GM23338 (cell line): Measurements from ENCODE around the gene TERT. TPM values are rescaled to one million over a fixed set of nuclear protein-coding genes. Genes with fewer than 3 reads are reported as not detected.

Source experiments
- ATAC-seq: fragments of 200-7000 bp; cut with Tn5 transposase; 3 replicates; pipeline ENCODE4 v1.9.1; 2020
- DNase-seq: peaks from one replicate; pipeline ENCODE4 v3.0.0-alpha.2; 2015; ENCODE audit warnings: low spot score
- H2AFZ ChIP-seq: fragments of 200-600 bp; sonication (generic); 2 replicates; pipeline ENCODE4 v1.8.0; 2016; ENCODE audit warnings: antibody characterized with exemption, mild to moderate bottlenecking, moderate library complexity
- H3F3A ChIP-seq: fragments of 200-600 bp; sonication (generic); replicated peaks from 2 replicates; pipeline ENCODE4 v1.8.0; 2017; ENCODE audit warnings: antibody characterized with exemption, mixed run types, low read depth
- H3K27ac ChIP-seq: fragments of 200-600 bp; sonication (generic); 2 replicates; pipeline ENCODE4 v1.6.1; 2016; ENCODE audit warnings: low read depth
- H3K27me3 ChIP-seq: fragments of 200-600 bp; sonication (generic); 2 replicates; pipeline ENCODE4 v1.8.0; 2016; ENCODE audit warnings: mild to moderate bottlenecking, mixed run types, moderate library complexity; ENCODE audit not compliant: insufficient read depth
- H3K36me3 ChIP-seq: fragments of 200-600 bp; sonication (generic); 2 replicates; pipeline ENCODE4 v1.8.0; 2016; ENCODE audit warnings: mild to moderate bottlenecking; ENCODE audit not compliant: insufficient read depth
- H3K4me1 ChIP-seq: fragments of 200-600 bp; sonication (generic); 2 replicates; pipeline ENCODE4 v1.8.0; 2016; ENCODE audit warnings: mild to moderate bottlenecking, moderate library complexity; ENCODE audit not compliant: insufficient read depth
- H3K4me2 ChIP-seq: fragments of 200-600 bp; sonication (generic); 2 replicates; pipeline ENCODE4 v1.7.1; 2017; ENCODE audit warnings: mixed run types
- H3K4me3 ChIP-seq: fragments of 200-600 bp; sonication (generic); 2 replicates; pipeline ENCODE4 v1.6.1; 2016; ENCODE audit warnings: mixed run types
- H3K79me2 ChIP-seq: fragments of 200-600 bp; sonication (generic); replicated peaks from 2 replicates; pipeline ENCODE4 v1.8.0; 2017; ENCODE audit warnings: mild to moderate bottlenecking; ENCODE audit not compliant: insufficient read depth
- H3K9me2 ChIP-seq: fragments of 200-600 bp; sonication (generic); 2 replicates; pipeline ENCODE4 v1.8.0; 2017; ENCODE audit not compliant: insufficient read depth
- H4K20me1 ChIP-seq: fragments of 200-600 bp; sonication (generic); replicated peaks from 2 replicates; pipeline ENCODE4 v1.8.0; 2017; ENCODE audit warnings: mild to moderate bottlenecking; ENCODE audit not compliant: insufficient read depth
- H3K27ac Mint-ChIP-seq: 2 replicates; pipeline ENCODE4 v1.8.0; 2020; ENCODE audit warnings: inconsistent platforms, mild to moderate bottlenecking, moderate library complexity, mixed read lengths
- H3K27me3 Mint-ChIP-seq: 3 replicates; pipeline ENCODE4 v1.8.0; 2022; ENCODE audit warnings: low read depth, mild to moderate bottlenecking, moderate library complexity, mixed read lengths, inconsistent platforms; ENCODE audit not compliant: insufficient read depth, poor library complexity
- H3K36me3 Mint-ChIP-seq: 3 replicates; pipeline ENCODE4 v1.8.0; 2021; ENCODE audit warnings: low read depth, mild to moderate bottlenecking, inconsistent platforms, moderate library complexity, mixed read lengths
- H3K4me1 Mint-ChIP-seq: 3 replicates; pipeline ENCODE4 v1.8.0; 2020; ENCODE audit warnings: mild to moderate bottlenecking, inconsistent platforms, mixed read lengths
- H3K4me3 Mint-ChIP-seq: 3 replicates; pipeline ENCODE4 v1.8.0; 2021; ENCODE audit warnings: moderate library complexity, mild to moderate bottlenecking, inconsistent platforms, mixed read lengths
- H3K9me3 Mint-ChIP-seq: 3 replicates; pipeline ENCODE4 v1.8.0; 2020; ENCODE audit warnings: moderate library complexity, mild to moderate bottlenecking, inconsistent platforms, mixed read lengths
- CREB1 ChIP-seq: fragments of 250-450 bp; sonication (Bioruptor Pico); IDR thresholded peaks from 2 replicates; pipeline ENCODE4 v1.5.0; 2020; ENCODE audit warnings: low read depth, mild to moderate bottlenecking, moderate library complexity
- EZH2 ChIP-seq: fragments of 200-600 bp; sonication (generic); IDR thresholded peaks from one replicate; pipeline ENCODE4 v1.8.0; 2017; ENCODE audit warnings: antibody characterized with exemption, mild to moderate bottlenecking, low read depth; ENCODE audit not compliant: unreplicated experiment
- EZH2phosphoT487 ChIP-seq: fragments of 200-600 bp; sonication (generic); IDR thresholded peaks from one replicate; pipeline ENCODE4 v1.8.1; 2018; ENCODE audit warnings: antibody characterized with exemption; ENCODE audit not compliant: unreplicated experiment
- JUNB ChIP-seq: IDR thresholded peaks from one replicate; pipeline ENCODE4 v1.6.1; 2016; ENCODE audit warnings: antibody characterized with exemption; ENCODE audit not compliant: unreplicated experiment
- NANOG ChIP-seq: IDR thresholded peaks from 2 replicates; pipeline ENCODE4 v1.6.1; 2016; ENCODE audit warnings: antibody characterized with exemption, borderline replicate concordance
- POLR2AphosphoS5 ChIP-seq: IDR thresholded peaks from 2 replicates; pipeline ENCODE4 v1.6.1; 2016; ENCODE audit warnings: antibody characterized with exemption, low read depth
- STAT1 ChIP-seq: IDR thresholded peaks from one replicate; pipeline ENCODE4 v1.6.1; 2016; ENCODE audit warnings: antibody characterized with exemption; ENCODE audit not compliant: unreplicated experiment
- ZNF114 ChIP-seq: fragments of 250-450 bp; sonication (Bioruptor Pico); IDR thresholded peaks from 2 replicates; pipeline ENCODE4 v1.5.0; 2020; ENCODE audit warnings: mild to moderate bottlenecking, moderate library complexity
- ZNF331 ChIP-seq: fragments of 250-450 bp; sonication (Bioruptor Pico); IDR thresholded peaks from 2 replicates; pipeline ENCODE4 v1.5.0; 2020; ENCODE audit warnings: low read depth, mild to moderate bottlenecking, moderate library complexity
- polyA plus RNA-seq: library from polyadenylated mRNA; unstranded; fragments of >200 nt; fragmentation: Nextera tagmentation; extraction: Ambion mirVana; gene quantifications from 2 replicates; pipeline ENCODE4 v1.2.1, GENCODE V29; 2016
- total RNA-seq: library from RNA; depleted of rRNA; stranded (reverse); fragments of >200 nt; shearing (Covaris generic); gene quantifications from 2 replicates; pipeline ENCODE4 v1.2.3, GENCODE V29; 2014
- TF ChIP-seq, protein P1 (sequence below): IDR thresholded peaks from 2 replicates; pipeline ENCODE4 v1.6.1; 2016; ENCODE audit warnings: antibody characterized with exemption
- TF ChIP-seq, protein P2 (sequence below): fragments of 250-450 bp; sonication (Bioruptor Pico); IDR thresholded peaks from 2 replicates; pipeline ENCODE4 v1.5.0; 2020; ENCODE audit warnings: mild to moderate bottlenecking, moderate library complexity
- TF ChIP-seq, protein P3 (sequence below): IDR thresholded peaks from one replicate; pipeline ENCODE4 v1.6.1; 2018; ENCODE audit warnings: antibody characterized with exemption; ENCODE audit not compliant: unreplicated experiment
- TF ChIP-seq, protein P4 (sequence below), 2 experiments: fragments of 200-600 bp in 1 of 2; sonication (generic) in 1 of 2; conservative IDR thresholded peaks; 2 replicates each; pipeline versions ENCODE4 v1.5.1 to v1.6.1; 2016 to 2017; ENCODE audit warnings: antibody characterized with exemption in 2 of 2, low read depth in 2 of 2, mild to moderate bottlenecking in 2 of 2, moderate library complexity in 1 of 2

The TERT gene
- total and polyA plus RNA-seq, 2 experiments from 2014 or later: 9.8 to 46.4 TPM

DNA sequence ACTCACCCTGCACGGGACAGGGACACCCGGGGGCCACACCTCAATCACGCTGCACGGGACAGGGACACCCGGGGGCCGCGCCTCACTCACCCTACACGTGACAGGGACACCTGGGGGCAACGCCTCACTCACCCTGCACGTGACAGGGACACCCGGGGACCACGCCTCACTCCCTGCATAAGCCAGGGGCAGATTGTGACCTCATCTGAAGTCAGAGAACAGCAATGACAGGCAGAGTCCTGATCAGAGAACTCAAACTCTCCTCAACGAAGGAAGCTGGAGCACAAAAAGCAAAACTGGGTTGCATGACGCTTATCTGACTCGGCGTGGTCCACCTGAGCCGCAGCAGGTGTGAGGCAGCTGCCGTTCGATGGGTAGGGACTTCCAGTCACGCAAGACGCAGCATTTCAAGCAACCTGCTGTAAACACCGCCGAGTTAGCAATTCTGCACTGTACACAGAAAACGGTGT, 3.2 kb downstream of the TERT start:
- H3K27ac ChIP-seq: no peak overlapping the region
- H3K27me3 Mint-ChIP-seq: peaks cover 13% of the 10 kb centered on the region
- no peaks in the 10 kb centered on the region for H3K9me3 Mint-ChIP-seq
- peaks cover 7% of the 10 kb centered on the region; the same call in 1 of the 2 replicates for H4K20me1 ChIP-seq
- no peak overlapping the region; the same call in 1 of the 2 replicates for H3K27ac Mint-ChIP-seq
- peaks cover 5% of the 10 kb centered on the region; the same call in 1 of the 2 replicates for H3K4me1 ChIP-seq
- 0 out of 2 replicates have a peak, but pooled peaks cover 3% of the 10 kb centered on the region for H3F3A ChIP-seq
- no peaks in the 10 kb centered on the region; the same call in 1 of the 2 replicates for H3K36me3 ChIP-seq
- no peak overlapping the region for H3K4me3 ChIP-seq
- no peak for ATAC-seq
- H3K4me2 ChIP-seq: no peak overlapping the region
- peaks cover 38% of the 10 kb centered on the region for H3K79me2 ChIP-seq
- no peak for DNase-seq
- H3K36me3 Mint-ChIP-seq: peaks cover 19% of the 10 kb centered on the region
- H3K4me3 Mint-ChIP-seq: no peak overlapping the region; the same call in 2 of the 3 replicates
- H2AFZ ChIP-seq: no peak overlapping the region
- TF ChIP-seq NANOG (no peak), ZNF114 (CRISPR knock-in tag) (no peak), CREB1 (CRISPR knock-in tag) (no peak), EZH2 (no peak), POLR2AphosphoS5 (no peak), EZH2phosphoT487 (no peak), ZNF331 (no peak), JUNB (no peak), STAT1 (no peak)
- TF ChIP-seq, protein P1, sequence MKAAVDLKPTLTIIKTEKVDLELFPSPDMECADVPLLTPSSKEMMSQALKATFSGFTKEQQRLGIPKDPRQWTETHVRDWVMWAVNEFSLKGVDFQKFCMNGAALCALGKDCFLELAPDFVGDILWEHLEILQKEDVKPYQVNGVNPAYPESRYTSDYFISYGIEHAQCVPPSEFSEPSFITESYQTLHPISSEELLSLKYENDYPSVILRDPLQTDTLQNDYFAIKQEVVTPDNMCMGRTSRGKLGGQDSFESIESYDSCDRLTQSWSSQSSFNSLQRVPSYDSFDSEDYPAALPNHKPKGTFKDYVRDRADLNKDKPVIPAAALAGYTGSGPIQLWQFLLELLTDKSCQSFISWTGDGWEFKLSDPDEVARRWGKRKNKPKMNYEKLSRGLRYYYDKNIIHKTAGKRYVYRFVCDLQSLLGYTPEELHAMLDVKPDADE: no peak
- TF ChIP-seq, protein P2, sequence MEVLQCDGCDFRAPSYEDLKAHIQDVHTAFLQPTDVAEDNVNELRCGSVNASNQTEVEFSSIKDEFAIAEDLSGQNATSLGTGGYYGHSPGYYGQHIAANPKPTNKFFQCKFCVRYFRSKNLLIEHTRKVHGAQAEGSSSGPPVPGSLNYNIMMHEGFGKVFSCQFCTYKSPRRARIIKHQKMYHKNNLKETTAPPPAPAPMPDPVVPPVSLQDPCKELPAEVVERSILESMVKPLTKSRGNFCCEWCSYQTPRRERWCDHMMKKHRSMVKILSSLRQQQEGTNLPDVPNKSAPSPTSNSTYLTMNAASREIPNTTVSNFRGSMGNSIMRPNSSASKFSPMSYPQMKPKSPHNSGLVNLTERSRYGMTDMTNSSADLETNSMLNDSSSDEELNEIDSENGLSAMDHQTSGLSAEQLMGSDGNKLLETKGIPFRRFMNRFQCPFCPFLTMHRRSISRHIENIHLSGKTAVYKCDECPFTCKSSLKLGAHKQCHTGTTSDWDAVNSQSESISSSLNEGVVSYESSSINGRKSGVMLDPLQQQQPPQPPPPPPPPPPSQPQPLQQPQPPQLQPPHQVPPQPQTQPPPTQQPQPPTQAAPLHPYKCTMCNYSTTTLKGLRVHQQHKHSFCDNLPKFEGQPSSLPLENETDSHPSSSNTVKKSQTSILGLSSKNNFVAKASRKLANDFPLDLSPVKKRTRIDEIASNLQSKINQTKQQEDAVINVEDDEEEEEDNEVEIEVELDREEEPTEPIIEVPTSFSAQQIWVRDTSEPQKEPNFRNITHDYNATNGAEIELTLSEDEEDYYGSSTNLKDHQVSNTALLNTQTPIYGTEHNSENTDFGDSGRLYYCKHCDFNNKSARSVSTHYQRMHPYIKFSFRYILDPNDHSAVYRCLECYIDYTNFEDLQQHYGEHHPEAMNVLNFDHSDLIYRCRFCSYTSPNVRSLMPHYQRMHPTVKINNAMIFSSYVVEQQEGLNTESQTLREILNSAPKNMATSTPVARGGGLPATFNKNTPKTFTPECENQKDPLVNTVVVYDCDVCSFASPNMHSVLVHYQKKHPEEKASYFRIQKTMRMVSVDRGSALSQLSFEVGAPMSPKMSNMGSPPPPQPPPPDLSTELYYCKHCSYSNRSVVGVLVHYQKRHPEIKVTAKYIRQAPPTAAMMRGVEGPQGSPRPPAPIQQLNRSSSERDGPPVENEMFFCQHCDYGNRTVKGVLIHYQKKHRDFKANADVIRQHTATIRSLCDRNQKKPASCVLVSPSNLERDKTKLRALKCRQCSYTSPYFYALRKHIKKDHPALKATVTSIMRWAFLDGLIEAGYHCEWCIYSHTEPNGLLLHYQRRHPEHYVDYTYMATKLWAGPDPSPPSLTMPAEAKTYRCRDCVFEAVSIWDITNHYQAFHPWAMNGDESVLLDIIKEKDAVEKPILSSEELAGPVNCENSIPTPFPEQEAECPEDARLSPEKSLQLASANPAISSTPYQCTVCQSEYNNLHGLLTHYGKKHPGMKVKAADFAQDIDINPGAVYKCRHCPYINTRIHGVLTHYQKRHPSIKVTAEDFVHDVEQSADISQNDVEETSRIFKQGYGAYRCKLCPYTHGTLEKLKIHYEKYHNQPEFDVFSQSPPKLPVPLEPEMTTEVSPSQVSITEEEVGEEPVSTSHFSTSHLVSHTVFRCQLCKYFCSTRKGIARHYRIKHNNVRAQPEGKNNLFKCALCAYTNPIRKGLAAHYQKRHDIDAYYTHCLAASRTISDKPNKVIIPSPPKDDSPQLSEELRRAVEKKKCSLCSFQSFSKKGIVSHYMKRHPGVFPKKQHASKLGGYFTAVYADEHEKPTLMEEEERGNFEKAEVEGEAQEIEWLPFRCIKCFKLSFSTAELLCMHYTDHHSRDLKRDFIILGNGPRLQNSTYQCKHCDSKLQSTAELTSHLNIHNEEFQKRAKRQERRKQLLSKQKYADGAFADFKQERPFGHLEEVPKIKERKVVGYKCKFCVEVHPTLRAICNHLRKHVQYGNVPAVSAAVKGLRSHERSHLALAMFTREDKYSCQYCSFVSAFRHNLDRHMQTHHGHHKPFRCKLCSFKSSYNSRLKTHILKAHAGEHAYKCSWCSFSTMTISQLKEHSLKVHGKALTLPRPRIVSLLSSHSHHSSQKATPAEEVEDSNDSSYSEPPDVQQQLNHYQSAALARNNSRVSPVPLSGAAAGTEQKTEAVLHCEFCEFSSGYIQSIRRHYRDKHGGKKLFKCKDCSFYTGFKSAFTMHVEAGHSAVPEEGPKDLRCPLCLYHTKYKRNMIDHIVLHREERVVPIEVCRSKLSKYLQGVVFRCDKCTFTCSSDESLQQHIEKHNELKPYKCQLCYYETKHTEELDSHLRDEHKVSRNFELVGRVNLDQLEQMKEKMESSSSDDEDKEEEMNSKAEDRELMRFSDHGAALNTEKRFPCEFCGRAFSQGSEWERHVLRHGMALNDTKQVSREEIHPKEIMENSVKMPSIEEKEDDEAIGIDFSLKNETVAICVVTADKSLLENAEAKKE (CRISPR knock-in tag): no peak
- TF ChIP-seq, protein P3, sequence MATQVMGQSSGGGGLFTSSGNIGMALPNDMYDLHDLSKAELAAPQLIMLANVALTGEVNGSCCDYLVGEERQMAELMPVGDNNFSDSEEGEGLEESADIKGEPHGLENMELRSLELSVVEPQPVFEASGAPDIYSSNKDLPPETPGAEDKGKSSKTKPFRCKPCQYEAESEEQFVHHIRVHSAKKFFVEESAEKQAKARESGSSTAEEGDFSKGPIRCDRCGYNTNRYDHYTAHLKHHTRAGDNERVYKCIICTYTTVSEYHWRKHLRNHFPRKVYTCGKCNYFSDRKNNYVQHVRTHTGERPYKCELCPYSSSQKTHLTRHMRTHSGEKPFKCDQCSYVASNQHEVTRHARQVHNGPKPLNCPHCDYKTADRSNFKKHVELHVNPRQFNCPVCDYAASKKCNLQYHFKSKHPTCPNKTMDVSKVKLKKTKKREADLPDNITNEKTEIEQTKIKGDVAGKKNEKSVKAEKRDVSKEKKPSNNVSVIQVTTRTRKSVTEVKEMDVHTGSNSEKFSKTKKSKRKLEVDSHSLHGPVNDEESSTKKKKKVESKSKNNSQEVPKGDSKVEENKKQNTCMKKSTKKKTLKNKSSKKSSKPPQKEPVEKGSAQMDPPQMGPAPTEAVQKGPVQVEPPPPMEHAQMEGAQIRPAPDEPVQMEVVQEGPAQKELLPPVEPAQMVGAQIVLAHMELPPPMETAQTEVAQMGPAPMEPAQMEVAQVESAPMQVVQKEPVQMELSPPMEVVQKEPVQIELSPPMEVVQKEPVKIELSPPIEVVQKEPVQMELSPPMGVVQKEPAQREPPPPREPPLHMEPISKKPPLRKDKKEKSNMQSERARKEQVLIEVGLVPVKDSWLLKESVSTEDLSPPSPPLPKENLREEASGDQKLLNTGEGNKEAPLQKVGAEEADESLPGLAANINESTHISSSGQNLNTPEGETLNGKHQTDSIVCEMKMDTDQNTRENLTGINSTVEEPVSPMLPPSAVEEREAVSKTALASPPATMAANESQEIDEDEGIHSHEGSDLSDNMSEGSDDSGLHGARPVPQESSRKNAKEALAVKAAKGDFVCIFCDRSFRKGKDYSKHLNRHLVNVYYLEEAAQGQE: no peak
- TF ChIP-seq, protein P4, sequence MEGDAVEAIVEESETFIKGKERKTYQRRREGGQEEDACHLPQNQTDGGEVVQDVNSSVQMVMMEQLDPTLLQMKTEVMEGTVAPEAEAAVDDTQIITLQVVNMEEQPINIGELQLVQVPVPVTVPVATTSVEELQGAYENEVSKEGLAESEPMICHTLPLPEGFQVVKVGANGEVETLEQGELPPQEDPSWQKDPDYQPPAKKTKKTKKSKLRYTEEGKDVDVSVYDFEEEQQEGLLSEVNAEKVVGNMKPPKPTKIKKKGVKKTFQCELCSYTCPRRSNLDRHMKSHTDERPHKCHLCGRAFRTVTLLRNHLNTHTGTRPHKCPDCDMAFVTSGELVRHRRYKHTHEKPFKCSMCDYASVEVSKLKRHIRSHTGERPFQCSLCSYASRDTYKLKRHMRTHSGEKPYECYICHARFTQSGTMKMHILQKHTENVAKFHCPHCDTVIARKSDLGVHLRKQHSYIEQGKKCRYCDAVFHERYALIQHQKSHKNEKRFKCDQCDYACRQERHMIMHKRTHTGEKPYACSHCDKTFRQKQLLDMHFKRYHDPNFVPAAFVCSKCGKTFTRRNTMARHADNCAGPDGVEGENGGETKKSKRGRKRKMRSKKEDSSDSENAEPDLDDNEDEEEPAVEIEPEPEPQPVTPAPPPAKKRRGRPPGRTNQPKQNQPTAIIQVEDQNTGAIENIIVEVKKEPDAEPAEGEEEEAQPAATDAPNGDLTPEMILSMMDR (conservative IDR thresholded peaks at IDR 0.05; ENCODE audit: low read depth in 2 of 2): no peak
- H3K4me1 Mint-ChIP-seq: peaks cover 5% of the 10 kb centered on the region; the same call in 2 of the 3 replicates
- H3K9me2 ChIP-seq: no peaks in the 10 kb centered on the region
- peaks cover 9% of the 10 kb centered on the region for H3K27me3 ChIP-seq
